IPS-20b (cell line): ENCODE measurements around the gene HSD17B2.

Experiments
- H3K27ac ChIP-seq: one replicate; pipeline ENCODE4 v1.5.1; 2013; ENCODE audit warnings: low read length
- H3K27me3 ChIP-seq: 2 replicates; pipeline ENCODE4 v1.6.1; 2013; ENCODE audit warnings: mild to moderate bottlenecking, low read length, inconsistent platforms; ENCODE audit not compliant: insufficient read depth
- H3K36me3 ChIP-seq: 2 replicates; pipeline ENCODE4 v1.6.1; 2013; ENCODE audit warnings: low read depth, mild to moderate bottlenecking, inconsistent platforms, low read length, moderate library complexity; ENCODE audit not compliant: insufficient read depth
- H3K4me1 ChIP-seq: 2 replicates; pipeline ENCODE4 v1.6.1; 2013; ENCODE audit warnings: mild to moderate bottlenecking, control low read depth, inconsistent platforms, low read length, moderate library complexity; ENCODE audit not compliant: insufficient read depth
- H3K4me3 ChIP-seq: 2 replicates; pipeline ENCODE4 v1.5.1; 2013; ENCODE audit warnings: mild to moderate bottlenecking, low read length, inconsistent platforms
- H3K9ac ChIP-seq: 2 replicates; pipeline ENCODE4 v1.6.1; 2013; ENCODE audit warnings: low read depth, mild to moderate bottlenecking, inconsistent platforms, low read length, moderate library complexity
- H3K9me3 ChIP-seq: 2 replicates; pipeline ENCODE4 v1.6.1; 2013; ENCODE audit warnings: mild to moderate bottlenecking, low read depth, low read length, inconsistent platforms; ENCODE audit not compliant: insufficient read depth

The HSD17B2 gene, protein sequence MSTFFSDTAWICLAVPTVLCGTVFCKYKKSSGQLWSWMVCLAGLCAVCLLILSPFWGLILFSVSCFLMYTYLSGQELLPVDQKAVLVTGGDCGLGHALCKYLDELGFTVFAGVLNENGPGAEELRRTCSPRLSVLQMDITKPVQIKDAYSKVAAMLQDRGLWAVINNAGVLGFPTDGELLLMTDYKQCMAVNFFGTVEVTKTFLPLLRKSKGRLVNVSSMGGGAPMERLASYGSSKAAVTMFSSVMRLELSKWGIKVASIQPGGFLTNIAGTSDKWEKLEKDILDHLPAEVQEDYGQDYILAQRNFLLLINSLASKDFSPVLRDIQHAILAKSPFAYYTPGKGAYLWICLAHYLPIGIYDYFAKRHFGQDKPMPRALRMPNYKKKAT

DNA sequence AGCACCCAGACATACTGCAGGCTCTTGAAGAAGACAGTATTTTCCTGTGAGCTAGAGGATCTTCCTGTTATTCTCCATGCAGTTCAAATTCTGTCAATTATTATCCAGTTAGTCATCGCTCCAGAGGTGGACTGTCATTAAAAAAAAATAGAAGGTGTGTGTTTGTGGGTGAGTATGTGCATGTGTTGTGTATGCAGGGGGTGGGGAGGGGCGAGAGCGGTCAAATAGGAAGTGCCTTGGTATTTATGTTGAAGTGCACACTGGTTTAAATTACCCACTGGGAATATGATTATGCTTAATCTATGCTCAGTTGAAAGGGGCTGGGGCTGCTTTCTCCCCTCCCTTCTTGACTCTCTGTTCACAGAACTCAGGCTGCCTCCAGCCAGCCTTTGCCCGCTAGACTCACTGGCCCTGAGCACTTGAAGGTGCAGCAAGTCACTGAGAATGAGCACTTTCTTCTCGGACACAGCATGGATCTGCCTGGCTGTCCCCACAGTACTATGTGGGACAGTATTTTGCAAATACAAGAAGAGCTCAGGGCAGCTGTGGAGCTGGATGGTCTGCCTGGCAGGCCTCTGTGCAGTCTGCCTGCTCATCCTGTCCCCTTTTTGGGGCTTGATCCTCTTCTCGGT lies at the start of gene HSD17B2:
HSD17B2 (plus strand) TSS at position 273 of the 632 bp plus-strand sequence; CDS start at position 445, 172 bp downstream.
- Histone ChIP-seq H3K9ac (no peak within 1 kb of the TSS), H3K27me3 (no peaks in the 10 kb centered on the region), H3K4me1 (no peaks in the 10 kb centered on the region; the same call in 1 of the 2 replicates), H3K9me3 (no peaks in the 10 kb centered on the region), H3K4me3 (no peak within 1 kb of the TSS), H3K36me3 (no peaks in the 10 kb centered on the region), H3K27ac (no peak within 1 kb of the TSS)

DNA sequence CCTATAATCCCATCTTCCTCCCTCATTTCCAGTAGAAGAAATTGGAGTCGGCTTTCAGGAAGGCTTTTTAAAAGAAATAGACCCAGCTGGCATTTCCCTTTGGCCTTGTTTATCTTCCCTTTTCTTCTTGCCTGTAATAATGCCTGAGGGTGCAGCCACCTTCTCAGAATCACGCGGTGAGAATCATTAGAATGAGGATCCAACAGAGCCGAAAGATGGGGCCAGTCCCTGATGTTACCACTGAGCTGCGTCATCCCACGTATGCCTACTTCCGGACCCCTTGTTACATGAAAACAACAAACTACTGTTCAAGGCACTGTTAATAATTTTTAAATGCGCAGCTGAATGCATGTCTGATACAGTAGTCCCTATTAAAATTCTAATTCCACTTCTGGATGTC lies 47.9 kb upstream of the HSD17B2 start:
- Histone ChIP-seq H3K36me3 (no peaks in the 10 kb centered on the region), H3K9me3 (no peaks in the 10 kb centered on the region), H3K4me3 (no peak overlapping the region), H3K4me1 (peaks cover 4% of the 10 kb centered on the region; the same call in 1 of the 2 replicates), H3K27ac (no peak overlapping the region), H3K9ac (no peak overlapping the region), H3K27me3 (no peaks in the 10 kb centered on the region)

DNA sequence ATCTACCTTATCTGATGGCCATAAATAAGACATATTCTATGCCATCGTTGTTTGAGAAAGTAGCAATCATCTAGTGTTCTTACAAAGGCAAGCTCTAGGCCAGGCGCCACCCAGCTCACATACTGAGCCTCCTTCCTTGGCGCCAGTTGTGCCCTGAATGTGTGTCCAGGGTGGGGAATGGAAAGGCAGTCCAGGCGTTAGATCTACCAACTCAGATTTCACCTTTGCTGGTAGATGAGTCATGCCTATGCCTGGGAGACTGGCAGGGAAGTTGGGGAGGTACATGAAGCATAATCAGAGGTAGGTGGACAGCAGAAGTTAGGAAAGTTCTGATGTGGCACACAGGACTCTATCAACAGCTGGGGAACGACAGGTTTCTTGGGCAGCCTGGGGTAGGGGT lies 47.3 kb upstream of the HSD17B2 start:
- H3K9me3 ChIP-seq, result no peaks in the 10 kb centered on the region
- H3K4me1 ChIP-seq, result peaks cover 4% of the 10 kb centered on the region; the same call in 1 of the 2 replicates
- H3K36me3 ChIP-seq, result no peaks in the 10 kb centered on the region
- no peak overlapping the region for H3K9ac ChIP-seq
- no peak overlapping the region for H3K4me3 ChIP-seq
- no peak overlapping the region for H3K27ac ChIP-seq
- H3K27me3 ChIP-seq, result no peaks in the 10 kb centered on the region

DNA sequence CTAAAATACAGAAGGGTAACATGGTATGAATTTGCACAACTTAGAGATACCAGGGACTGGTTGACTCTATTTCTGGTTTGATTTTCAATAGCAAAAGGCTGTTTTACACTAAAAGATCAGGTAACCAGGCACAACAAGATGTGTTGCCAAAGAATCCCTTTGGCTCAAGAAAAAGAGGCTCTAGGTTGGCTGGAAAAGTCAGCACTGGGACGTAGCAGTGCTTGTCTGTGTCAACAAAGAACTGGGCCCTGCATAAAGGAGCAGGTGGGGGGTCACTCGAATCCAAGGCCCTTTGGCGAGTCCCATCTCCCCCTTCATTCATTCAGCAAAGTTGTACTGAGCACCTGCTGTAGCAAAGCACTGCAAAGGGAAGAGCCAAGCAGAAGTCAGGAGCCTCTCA lies 42.2 kb upstream of the HSD17B2 start:
- Histone ChIP-seq H3K9ac (no peak overlapping the region), H3K4me1 (peaks cover 8% of the 10 kb centered on the region; the same call in 1 of the 2 replicates)

DNA sequence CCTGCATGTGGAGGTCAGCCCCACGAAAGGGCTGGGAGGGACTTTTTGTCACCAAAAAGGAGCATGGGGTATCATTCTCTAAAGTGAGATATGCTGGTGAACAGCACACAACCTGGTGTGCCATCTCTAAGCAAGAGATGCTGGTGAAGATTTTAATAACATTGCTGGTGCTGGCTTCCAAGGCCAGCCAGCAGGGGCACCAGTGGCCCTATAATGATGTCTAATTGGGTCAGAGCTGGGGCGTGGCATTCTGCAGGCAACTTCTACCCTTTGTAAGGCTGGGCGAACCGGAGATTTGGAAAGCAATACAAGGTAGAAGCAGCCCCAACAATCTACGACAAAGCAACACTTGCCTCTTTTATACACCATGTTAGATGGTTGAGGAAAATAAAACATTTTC lies 40.6 kb upstream of the HSD17B2 start:
- Histone ChIP-seq H3K36me3 (no peaks in the 10 kb centered on the region), H3K4me1 (peaks cover 8% of the 10 kb centered on the region; the same call in 1 of the 2 replicates), H3K27ac (no peak overlapping the region), H3K9me3 (no peaks in the 10 kb centered on the region), H3K27me3 (no peaks in the 10 kb centered on the region), H3K9ac (no peak overlapping the region), H3K4me3 (no peak overlapping the region)

More for the DNA sequence above, 42.2 kb upstream of the HSD17B2 start:
- Histone ChIP-seq H3K27ac (no peak overlapping the region), H3K4me3 (no peak overlapping the region), H3K9me3 (no peaks in the 10 kb centered on the region), H3K36me3 (no peaks in the 10 kb centered on the region), H3K27me3 (no peaks in the 10 kb centered on the region)

DNA sequence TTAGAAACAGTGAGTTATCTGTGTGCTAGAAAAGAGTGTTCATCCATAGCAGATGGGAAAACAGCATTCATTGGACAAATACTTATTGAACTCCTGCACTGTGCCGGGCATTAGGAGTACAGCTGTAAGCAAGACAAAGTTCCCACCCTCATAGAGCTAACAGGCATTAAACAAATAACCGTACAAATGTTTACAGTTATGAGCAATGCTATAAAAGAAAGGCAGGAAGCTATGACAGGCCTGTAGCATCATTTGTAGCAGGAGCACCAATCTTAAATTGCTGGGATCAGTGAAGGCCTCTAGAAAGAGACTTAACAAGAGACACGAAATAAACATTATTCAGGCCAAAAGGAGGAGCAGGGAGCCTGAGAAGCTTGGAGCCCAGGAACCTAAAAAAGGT lies 39.4 kb upstream of the HSD17B2 start:
- Histone ChIP-seq H3K27me3 (no peaks in the 10 kb centered on the region), H3K36me3 (no peaks in the 10 kb centered on the region), H3K4me3 (no peak overlapping the region), H3K4me1 (peaks cover 6% of the 10 kb centered on the region; the same call in 1 of the 2 replicates), H3K9ac (no peak overlapping the region), H3K9me3 (no peaks in the 10 kb centered on the region), H3K27ac (no peak overlapping the region)

DNA sequence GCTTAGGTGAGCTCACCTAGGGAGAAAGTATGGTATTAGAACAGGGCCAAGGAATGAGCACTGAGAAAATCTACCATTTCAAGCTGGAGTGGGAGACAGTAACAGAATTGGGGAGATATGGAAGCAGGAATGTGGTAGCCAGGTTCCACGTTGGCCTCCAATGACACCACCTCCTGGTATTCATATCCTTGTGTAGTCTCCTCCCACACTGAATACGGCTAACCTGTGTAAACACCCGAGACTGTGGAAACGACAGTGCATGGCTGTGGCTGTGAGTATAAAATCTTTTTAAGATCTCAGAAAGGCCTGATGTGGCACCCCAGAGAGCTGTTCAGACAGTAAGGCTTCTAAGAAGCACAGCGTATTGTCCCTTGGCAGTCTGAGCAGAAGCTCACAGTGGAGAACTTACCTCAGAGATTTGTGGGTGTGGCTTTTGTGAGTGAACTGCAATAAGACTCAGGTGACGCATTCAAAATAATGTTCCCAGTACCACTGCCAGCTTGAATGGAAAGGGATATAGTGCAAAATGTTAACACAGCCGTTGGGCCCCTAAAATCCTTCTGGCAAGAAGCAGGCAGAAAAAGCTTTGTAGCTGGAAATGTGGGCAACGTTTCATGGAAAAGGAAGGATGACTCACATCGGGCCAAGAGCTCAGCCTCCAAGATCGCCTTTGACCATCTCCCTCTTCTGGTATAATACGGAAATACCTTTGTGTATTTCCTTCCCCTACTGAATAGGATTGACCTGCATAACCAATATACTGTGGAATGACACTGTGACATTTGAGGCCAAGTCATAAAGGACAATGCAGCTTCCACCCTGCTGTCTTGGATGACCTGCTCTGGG lies 38.2 kb upstream of the HSD17B2 start:
- Histone ChIP-seq H3K4me3 (no peak overlapping the region), H3K9ac (no peak overlapping the region), H3K27ac (no peak overlapping the region), H3K27me3 (no peaks in the 10 kb centered on the region), H3K36me3 (no peaks in the 10 kb centered on the region), H3K4me1 (peaks cover 4% of the 10 kb centered on the region; the same call in 1 of the 2 replicates), H3K9me3 (no peaks in the 10 kb centered on the region)

DNA sequence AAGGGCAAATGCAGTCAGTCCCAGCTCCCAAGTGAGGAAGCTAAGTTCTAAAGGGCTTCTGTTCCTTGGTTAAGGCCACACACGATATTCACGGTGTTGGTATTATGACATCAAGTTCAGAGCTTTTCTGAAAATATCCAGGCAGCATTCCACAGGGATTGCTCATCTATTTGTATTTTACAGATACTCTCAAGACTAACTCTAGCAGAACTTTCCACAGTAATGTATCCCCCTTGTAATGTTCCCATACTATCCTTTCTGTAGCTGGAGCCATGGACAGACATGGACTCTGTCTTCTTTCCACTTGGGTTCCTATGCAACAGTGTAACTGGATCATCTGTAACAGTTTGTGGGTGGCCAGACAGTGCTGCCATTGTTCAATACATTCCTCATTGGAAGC lies 37.3 kb upstream of the HSD17B2 start:
- Histone ChIP-seq H3K27ac (no peak overlapping the region), H3K4me3 (no peak overlapping the region), H3K27me3 (no peaks in the 10 kb centered on the region), H3K9me3 (no peaks in the 10 kb centered on the region), H3K36me3 (no peaks in the 10 kb centered on the region), H3K9ac (no peak overlapping the region), H3K4me1 (peaks cover 4% of the 10 kb centered on the region; the same call in 1 of the 2 replicates)

DNA sequence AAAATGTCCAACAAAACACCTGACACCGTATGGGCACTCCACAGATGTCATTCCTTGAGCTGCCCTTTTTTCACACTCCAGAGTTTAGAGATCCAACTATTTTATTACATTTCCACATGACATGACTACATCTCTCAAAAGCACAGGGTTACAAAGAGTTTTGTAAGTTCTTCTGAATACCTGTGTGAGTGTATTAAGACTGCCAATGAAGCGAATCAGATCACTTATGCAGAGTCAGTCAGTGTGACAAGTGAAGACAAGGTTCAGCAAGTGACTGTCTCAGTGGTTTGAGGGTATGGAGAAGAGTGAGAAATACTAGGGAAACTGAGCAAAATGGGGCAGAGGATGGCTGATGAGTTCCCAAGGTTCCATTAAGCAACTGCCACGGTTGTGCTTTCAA lies 32.2 kb upstream of the HSD17B2 start:
- no peak overlapping the region for H3K9ac ChIP-seq
- no peak overlapping the region for H3K27ac ChIP-seq
- H3K9me3 ChIP-seq, result peaks cover 5% of the 10 kb centered on the region; the same call in 1 of the 2 replicates
- no peak overlapping the region for H3K4me3 ChIP-seq
- no peaks in the 10 kb centered on the region for H3K27me3 ChIP-seq
- H3K4me1 ChIP-seq, result no peaks in the 10 kb centered on the region; the same call in 1 of the 2 replicates
- H3K36me3 ChIP-seq, result no peaks in the 10 kb centered on the region

DNA sequence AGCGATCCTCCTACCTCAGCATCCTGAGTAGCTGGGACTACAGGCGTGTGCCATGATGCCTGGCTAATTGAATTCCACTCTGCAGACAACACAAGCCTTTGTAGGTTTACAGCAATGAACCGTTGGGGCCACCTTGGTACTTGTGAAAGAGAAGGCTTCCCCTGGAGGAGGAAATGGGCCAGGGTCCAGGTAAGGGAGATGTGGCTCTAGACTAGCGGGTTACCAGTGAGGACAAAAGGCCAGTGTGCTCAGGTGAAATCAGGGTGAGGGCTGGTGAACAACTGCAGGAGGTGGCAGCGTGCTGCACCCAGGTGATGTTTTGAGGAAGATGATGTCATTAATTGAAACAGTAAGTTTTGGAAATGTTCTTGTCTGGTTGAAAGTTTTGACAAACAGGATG lies 30.5 kb upstream of the HSD17B2 start:
- Histone ChIP-seq H3K27me3 (no peaks in the 10 kb centered on the region), H3K4me3 (no peak overlapping the region), H3K36me3 (no peaks in the 10 kb centered on the region), H3K27ac (no peak overlapping the region), H3K9ac (no peak overlapping the region), H3K4me1 (no peaks in the 10 kb centered on the region; the same call in 1 of the 2 replicates), H3K9me3 (peaks cover 22% of the 10 kb centered on the region)

DNA sequence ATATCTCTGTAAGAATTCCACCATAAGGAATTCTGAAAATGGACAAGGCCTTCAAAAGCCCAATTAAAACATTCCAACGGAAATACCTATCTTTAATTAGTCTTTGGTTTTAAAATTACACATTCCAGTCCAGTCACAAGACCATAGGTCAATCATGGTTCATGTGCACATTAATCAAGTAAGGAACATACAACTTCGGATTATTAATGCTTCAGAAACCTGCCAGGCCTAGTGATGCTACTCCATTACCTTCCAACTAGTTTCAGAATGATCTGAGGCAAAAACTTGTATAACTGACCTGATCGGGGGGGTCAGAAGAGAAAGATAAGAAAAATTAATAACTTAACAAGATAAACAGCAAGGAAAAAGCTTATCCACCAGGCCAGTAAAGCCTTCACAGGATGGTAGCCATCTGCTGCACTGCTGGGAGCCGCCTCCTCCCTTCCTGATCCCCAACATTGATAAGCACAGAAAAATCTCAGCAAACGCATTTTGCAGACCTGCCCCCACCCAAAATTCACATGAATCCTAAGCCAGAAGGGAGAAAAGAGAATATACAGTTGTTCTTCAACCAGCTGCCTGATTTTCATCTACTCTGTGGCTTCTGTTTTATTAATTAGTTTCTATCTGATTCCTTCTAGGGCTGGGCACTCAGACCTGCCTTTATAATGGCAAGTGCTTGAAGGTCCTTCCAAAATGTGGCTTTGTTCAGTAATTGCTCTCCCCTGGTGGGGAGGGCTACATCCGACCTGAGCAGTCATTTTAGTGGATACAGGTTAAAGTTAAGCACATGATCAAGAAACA lies 29.8 kb upstream of the HSD17B2 start:
- Histone ChIP-seq H3K4me1 (no peaks in the 10 kb centered on the region; the same call in 1 of the 2 replicates), H3K9ac (no peak overlapping the region), H3K4me3 (no peak overlapping the region), H3K27me3 (no peaks in the 10 kb centered on the region), H3K27ac (no peak overlapping the region), H3K9me3 (peaks cover 28% of the 10 kb centered on the region), H3K36me3 (no peaks in the 10 kb centered on the region)
